Stimulated activated CD8-positive, alpha-beta memory T cell treated with anti-CD3 and anti-CD28 coated beads, Interleukin-4, amount 100 ng/mL, for 48 hours (primary cell): Measurements from ENCODE around the gene AOC2.
"Not testable (repeated sequence)": the region's sequence is repeated elsewhere in the genome, so short reads cannot be mapped to it uniquely, and the experiment has no call there.

Experiments used
- DNase-seq: peaks from one replicate; pipeline ENCODE4 v3.0.0-alpha.2; 2020

AOC2 gene

DNA sequence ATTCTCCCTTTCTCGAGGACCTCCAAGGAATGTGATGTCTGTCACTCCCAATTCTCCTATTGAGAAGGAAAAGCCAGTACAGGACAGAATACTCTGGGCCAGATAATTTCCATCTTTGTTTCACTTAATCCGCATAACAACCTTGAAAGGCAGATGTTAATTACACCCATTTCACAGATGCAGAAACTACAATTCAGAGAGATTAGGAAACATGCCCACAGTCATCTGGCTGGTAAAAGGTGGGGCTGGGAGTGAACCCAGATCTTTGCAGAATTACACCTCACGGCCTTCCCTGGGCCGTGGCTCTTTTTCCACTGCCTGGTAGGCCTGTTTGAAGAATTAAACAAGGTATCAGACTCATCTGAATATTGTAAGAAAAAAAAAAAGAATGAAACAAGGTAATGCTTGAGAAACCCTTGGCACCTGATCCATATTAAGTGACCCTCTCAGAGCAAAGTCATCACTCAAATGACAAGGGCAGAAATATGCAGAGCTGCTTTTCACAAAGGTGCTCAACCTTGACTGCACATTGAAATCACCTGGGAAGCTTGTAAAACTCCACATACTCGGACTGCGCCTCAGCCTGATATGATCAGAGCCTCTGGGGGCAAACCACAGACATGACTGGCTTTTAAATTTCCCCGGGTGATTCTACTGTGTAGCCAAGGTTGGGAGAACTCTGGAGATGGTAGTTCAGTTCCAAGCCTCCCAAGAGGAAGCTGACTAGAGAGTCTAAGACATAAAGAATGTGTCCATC lies 39.6 kb downstream of the AOC2 start:
- DNase-seq: no peak

DNA sequence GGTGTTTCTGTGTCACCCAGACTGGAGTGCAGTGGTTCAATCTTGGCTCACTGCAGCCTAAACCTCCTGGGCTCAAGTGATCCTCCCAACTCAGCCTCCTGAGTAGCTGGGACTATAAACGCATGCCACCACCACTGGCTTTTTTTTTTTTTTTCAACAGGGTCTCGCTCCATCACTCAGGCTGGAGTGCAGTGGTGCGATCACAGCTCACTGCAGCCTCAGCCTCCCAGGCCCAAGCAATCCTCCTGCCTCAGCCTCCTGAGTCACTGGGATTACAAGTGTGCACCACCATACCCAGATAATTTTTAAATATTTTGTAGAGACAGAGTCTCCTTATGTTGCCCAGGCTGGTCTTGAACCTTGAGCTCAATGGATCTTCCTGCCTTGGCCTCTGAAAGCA lies 41.4 kb downstream of the AOC2 start:
- not testable (repeated sequence) for DNase-seq

- DNase-seq: no peak
Observed at GRCh38 chr17:42886283-42887176, 42.1 kb downstream of the AOC2 start.

GRCh38 chr17:42889809-42890208 lies 45.4 kb downstream of the AOC2 start:
- no peak for DNase-seq

DNA sequence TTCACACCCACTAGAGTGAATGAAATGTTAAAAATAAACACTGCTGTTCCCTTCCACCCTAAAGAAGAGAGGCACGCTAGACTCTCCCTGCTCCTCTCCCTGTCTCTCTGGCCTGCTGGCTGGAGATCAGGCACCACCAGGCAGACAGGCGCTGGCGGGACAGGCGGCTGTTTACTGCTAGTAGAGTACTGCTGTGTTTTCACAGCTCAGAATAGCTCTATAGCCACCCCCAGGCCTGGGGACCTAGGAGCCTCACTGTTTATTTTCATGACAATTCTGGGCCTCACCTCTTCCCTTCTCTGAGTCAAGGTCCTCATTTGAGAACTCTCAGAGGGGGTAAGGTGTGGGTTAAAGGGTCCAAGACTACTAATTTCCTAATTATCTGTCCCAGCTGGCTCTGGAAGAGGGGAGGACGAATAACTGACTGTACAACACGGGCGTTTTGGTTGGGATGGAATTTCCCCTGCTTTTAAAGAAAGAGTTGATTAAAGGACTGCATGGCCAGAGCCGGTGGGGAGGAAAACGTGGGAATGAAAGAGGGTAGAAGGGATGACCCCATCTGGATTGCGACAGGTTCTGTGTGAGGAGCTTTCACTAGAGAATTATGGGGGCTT lies 47.3 kb downstream of the AOC2 start:
- DNase-seq: no peak

DNA sequence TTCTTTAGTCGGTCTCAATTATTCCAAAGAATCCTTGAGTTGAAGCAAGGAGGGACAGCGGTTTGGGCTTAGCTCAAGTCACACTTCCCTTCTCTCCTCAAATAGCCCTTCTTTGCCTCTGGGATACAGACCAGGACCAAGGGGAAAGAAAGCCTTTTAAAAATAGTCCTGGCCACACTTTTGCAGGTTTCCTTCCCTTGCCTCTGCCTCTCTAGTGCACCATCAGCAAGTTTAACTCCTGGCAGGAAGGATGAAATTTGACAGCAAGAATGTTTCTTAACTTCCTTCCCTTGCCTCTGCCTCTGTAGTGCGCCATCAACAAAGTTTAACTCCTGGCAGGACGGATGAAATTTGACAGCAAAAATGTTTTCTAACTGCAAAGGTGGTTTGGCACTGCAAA lies 49.0 kb downstream of the AOC2 start:
- DNase-seq: no peak

GRCh38 chr17:42894283-42895184 lies 50.2 kb downstream of the AOC2 start:
- DNase-seq: no peak

DNA sequence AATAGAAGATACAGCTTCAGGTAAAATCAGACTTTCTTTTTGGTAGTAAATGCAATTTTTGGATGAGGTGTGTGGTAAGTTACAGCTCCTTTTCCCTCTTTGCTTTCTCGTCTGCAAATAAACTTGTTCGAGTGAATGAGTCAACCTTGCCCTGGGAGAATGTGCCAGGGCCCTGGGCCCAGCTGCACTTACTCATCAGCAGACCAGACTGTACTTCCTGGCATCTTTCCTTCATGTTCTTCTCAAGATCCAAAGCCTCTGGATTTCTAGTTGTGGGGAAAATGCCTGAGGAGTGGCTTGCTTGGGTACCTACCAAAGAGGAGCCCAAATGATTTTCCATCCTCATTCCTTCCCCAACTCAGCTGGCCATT lies 50.8 kb downstream of the AOC2 start:
- DNase-seq: no peak

GRCh38 chr17:42898147-42898811 lies 53.9 kb downstream of the AOC2 start:
- DNase-seq: no peak

- DNase-seq: not testable (repeated sequence)
Observed at GRCh38 chr17:42899981-42900380, 55.6 kb downstream of the AOC2 start.
